Spleen (tissue), 10 donors: Measurements from ENCODE around the gene CYP8B1. TPM values are rescaled to one million over a fixed set of nuclear protein-coding genes. Genes with fewer than 3 reads are reported as not detected.

ENCODE experiments used
- polyA plus RNA-seq, 3 donors: library from polyadenylated mRNA; stranded (reverse); fragments of 200-250 nt; gene quantifications; one replicate each; pipeline ENCODE4 v1.2.1, GENCODE V29; 2013
- total RNA-seq, 7 donors: library from RNA; depleted of rRNA in 3 of 7; stranded (reverse); fragments of >200 nt in 3 of 7; fragmentation: NEBNext Ultra II Directional in 4 of 7; extraction: Animal tissue kit (Norgen Biotek cat#: 25700) in 4 of 7; gene quantifications; one replicate each; pipeline versions ENCODE4 v1.1.0 to v1.2.1, GENCODE V29; 2016 to 2021
- donor health status: healthy with polysubstance abuse.
- donor health status: DM: no; HTN: no; CAD: no; lungs with moderate emphysema.
- donor health status: DM: no; HTN: no; CAD: no.
- donor health status: Bipolar disorder and iron deficiency.
- donor health status: healthy.
- donor health status: DM: no; HTN: no; CAD: no.
- donor health status: DM: yes; HTN: yes; CAD: no.

CYP8B1 gene
- total and polyA plus RNA-seq, 10 donors = 0.02 TPM; not detected in 9

Other genes starting within 250 kb of the CYP8B1 start
- 10 to 100 TPM in 6 of 7 donors, 1 to 10 TPM in 1; 9.9 to 22.2 (median 16.3) TPM for gene ZBTB47, start 222.2 kb downstream of the CYP8B1 start, total RNA-seq
- gene ZBTB47, start 222.2 kb downstream of the CYP8B1 start, polyA plus RNA-seq = 1 to 10 TPM; 2.1 to 5.0 (median 2.5) TPM
- gene KLHL40, start 190.3 kb downstream of the CYP8B1 start, total RNA-seq = not detected
- gene KLHL40, start 190.3 kb downstream of the CYP8B1 start, polyA plus RNA-seq = under 1 TPM in 2 of 3 donors, not detected in 1; 0.03 to 0.17 TPM
- gene HHATL, start 173.1 kb downstream of the CYP8B1 start, total RNA-seq = not detected
- gene HHATL, start 173.1 kb downstream of the CYP8B1 start, polyA plus RNA-seq = under 1 TPM in 2 of 3 donors, not detected in 1; 0.13 to 0.42 TPM
- 1 to 10 TPM in 6 of 7 donors, under 1 TPM in 1; 0.70 to 3.7 (median 1.4) TPM for gene CCDC13, start 102.6 kb downstream of the CYP8B1 start, total RNA-seq
- gene CCDC13, start 102.6 kb downstream of the CYP8B1 start, polyA plus RNA-seq = under 1 TPM; 0.51 to 0.93 (median 0.70) TPM
- gene HIGD1A, start 71.4 kb downstream of the CYP8B1 start, total RNA-seq = 10 to 100 TPM; 48.5 to 89.0 (median 58.8) TPM
- 10 to 100 TPM; 39.4 to 86.6 (median 60.5) TPM for gene HIGD1A, start 71.4 kb downstream of the CYP8B1 start, polyA plus RNA-seq
- gene ACKR2, start 66.4 kb downstream of the CYP8B1 start, total RNA-seq = 1 to 10 TPM in 5 of 7 donors, under 1 TPM in 2; 0.52 to 4.4 (median 1.2) TPM
- gene ACKR2, start 66.4 kb downstream of the CYP8B1 start, polyA plus RNA-seq = under 1 TPM; 0.17 to 0.42 (median 0.33) TPM
- 10 to 100 TPM in 1 of 7 donors, 1 to 10 TPM in 6; 2.9 to 10.4 (median 5.1) TPM for gene ZNF662, start 30.3 kb upstream of the CYP8B1 start, total RNA-seq
- 1 to 10 TPM; 1.0 to 2.8 (median 2.2) TPM for gene ZNF662, start 30.3 kb upstream of the CYP8B1 start, polyA plus RNA-seq
- 1 to 10 TPM in 5 of 7 donors, under 1 TPM in 2; 0.43 to 4.0 (median 1.9) TPM for gene GASK1A, start 103.4 kb upstream of the CYP8B1 start, total RNA-seq
- 1 to 10 TPM in 2 of 3 donors, under 1 TPM in 1; 0.59 to 2.4 (median 1.6) TPM for gene GASK1A, start 103.4 kb upstream of the CYP8B1 start, polyA plus RNA-seq
- 10 to 100 TPM in 3 of 7 donors, 1 to 10 TPM in 4; 4.5 to 13.6 (median 8.0) TPM for gene POMGNT2, start 230.2 kb upstream of the CYP8B1 start, total RNA-seq
- 1 to 10 TPM; 2.3 to 3.6 (median 2.9) TPM for gene POMGNT2, start 230.2 kb upstream of the CYP8B1 start, polyA plus RNA-seq